CD4-positive, alpha-beta T cell treated with Interleukin-10 for 1 hour (primary cell): ENCODE measurements around the gene FAM217B.
A peak's percentile ranks its signal among the peaks of the same experiment; 100 is the strongest.

ENCODE experiments used
- DNase-seq: peaks from one replicate; pipeline ENCODE4 v3.0.0-alpha.2; 2020

The FAM217B gene, protein sequence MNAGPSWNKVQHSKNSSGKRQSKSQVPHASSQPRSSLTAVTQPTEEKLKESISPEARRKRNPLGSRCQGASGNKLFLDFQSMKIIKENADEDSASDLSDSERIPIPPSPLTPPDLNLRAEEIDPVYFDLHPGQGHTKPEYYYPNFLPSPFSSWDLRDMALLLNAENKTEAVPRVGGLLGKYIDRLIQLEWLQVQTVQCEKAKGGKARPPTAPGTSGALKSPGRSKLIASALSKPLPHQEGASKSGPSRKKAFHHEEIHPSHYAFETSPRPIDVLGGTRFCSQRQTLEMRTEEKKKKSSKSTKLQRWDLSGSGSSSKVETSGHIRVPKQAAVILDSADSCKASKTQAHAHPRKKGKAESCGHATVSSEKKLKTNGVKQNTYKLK

DNA sequence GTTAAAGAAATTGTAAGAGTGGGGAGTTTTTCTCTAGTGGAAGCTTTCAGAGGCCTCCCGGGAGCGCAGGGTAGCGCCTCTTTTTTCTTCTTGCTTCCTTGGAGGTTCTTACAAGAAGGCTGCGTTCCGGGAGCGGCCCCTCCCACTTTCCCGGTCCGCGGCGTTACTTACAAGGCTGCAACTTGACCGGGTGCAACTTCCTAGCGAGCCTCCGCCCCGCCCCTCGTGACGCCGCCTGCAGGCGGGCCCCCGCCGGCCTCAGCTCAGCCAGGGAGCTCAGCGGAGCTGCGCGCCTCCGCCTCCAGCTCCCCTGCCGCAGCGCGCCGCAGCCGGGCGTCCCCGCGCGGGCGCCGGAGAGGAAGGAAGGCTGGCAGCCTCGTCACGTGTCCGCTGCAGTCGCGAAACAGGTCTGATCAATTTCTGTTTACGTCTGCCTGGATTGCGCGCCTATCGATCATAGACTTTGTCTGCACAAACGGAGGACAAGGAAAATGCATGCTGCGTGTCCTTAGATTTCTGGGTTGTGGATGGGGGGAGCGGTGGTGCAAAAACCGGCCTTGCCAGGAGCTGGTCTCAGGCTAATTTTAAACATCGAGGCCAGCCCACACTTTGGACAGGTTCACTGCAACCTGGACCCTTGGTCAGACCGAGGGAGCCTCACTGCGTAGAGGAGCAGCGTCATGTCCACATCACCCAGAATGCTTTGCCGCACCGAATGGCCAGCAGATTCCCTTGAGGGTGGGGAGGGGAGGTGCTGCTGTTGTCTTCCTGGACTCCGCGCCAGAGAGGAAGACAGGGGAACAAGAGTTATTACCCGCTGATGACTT lies at the start of gene FAM217B, which contains the start of gene PPP1R3D:
Gene FAM217B (plus strand): TSS at position 261 of the 827 bp plus-strand sequence. CDS start 3,555 bp downstream, outside the sequence.
Gene PPP1R3D (minus strand): TSS at position 177 of the 827 bp plus-strand sequence. CDS start 374 bp downstream, outside the sequence.
- peak; percentile 89 for DNase-seq

DNA sequence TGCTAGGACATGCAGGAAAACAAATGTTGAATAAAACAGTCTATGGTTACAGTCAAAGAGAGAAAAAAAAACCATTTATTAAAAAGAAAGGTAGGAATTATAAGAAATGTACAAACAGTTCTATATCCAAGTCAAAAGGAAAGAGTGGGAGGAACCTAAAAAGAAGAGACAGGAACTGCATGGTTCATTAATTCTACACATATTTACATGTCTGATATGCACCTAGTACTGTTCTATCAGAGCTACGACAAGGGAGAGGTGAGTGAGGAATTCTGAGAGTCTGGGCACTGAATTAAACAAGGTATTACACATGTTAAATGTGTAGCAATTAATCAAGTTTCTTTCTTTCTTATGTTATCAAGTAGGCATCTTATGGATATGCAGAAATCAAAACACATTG lies 48.6 kb upstream of the FAM217B start:
- no peak for DNase-seq

DNA sequence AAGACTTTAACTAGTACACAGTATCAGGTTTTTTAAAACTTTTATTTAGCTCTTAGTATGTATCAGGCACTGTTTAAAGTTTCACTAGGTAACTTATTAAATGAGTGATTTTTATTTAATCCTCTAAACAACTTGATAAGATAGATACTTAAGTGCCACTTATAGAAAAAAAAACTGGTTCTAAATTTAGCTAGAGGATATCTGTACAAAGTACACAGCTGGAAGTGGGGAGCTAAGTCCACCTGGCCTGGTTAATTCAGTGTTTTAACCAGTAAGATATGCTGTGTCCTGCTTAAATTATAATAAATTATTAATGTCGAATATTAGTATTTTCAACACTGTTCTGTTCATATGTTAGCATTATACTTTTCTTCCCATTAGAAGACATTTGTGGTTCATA lies 44.3 kb upstream of the FAM217B start:
- DNase-seq, result no peak

DNA sequence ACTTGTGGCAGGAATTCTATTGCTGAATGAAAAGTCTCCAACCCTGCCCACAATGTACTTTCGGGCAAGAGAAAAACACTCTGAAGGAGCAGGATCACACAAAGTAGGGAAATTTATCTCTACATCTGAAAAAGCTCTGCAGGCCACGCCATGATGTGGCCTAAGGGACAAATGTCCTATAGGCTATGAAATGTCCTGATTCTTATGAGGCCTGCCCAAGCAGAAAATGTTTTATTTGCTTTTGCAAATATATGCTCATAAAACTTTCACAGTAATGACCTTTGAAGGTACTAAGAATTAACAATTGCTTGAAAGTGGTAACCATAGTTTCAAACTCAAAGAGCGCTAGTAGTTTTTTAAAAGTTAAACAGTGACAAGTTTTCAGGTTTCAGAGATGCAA lies 37.7 kb upstream of the FAM217B start:
- no peak for DNase-seq

DNA sequence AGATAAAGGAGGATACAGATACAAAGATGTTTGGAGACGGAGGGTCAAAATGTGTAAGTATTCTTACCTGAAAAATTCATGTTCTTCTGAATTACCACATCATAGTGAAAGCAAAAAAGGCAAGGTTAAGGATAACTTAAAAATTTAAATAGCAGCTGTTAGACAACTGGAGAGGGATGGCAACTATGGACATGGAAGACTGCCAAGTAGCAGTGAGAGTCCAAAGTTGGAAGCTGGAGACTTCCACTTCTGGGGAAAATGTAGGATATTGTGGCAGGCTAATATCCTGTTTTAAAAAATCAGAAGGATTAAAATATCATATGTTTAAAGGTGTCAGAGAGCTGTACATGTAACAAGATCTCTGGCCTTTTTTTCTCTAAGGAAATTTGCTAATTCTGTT lies 36.6 kb upstream of the FAM217B start:
- DNase-seq, result no peak

DNA sequence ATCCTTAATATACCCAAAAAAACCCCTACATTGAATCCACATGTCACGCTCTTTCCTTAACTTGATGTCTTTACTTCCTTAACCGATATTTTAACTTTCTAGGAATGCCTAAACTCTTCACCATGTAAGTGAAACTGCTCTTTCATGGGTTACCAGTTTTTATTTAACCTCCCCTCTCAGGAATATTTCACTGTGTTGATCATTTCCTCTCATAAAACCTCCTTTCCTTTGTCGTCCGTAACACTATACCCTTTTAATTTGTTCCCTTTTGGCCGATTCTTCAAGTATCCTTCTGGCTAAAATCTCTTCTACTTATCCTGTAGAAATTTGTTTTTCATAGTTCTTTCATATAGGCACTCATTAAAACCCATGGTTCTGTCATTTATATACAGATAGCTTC lies 31.3 kb upstream of the FAM217B start:
- no peak for DNase-seq

DNA sequence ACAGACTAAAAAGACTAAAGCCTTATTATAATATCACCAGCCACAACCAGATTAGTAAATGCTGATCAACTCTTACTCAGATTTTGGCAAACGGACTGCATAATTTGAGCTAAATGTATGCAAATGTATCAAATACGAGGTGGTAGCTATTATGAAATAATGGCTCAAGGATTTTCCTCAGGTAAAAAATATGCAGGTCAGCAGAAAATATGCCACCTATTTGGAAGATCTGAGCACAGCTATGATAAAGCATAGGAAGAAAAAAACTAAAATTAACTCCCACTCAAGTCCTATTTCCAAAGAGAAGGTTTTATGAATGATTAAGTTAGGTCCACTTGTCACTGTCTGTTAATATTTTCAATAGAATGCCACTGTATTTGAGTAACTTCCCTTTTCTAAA lies 29.1 kb upstream of the FAM217B start:
- DNase-seq, result no peak

DNA sequence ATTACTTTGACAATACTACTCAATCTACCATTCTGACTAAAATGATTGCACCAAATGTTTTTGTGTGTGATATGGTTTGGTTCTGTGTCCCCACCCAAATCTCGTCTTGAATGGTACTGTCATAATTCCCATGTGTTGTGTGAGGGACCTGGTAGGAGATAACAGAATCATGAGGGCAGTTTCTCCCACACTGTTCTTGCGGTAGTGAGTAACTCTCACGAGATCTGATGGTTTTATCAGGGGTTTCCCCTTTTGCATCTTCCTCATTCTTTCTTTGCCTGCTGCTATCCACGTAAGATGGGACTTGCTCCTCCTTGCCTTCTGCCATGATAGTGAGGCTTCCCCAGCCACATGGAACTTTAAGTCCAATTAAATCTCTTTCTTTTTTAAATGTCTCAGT lies 27.6 kb upstream of the FAM217B start:
- no peak for DNase-seq

DNA sequence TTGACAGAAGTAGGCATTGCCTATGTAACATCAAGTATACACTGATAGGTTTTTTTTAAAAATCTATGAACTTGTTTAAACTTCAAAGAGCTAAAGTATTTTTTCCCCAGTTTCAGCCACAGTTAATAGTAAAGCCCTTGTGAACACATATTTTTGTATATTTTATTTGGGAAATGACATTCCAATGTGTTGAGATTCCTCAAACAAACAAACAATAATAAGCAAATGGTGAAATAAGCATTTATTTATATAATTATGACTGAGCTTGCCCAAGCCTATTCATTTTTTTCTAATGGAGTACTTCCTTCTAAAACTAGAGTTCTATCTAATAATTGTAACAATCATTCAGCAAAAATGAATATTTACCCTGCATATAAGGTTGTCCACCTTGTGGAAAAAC lies 19.2 kb upstream of the FAM217B start:
- no peak for DNase-seq

DNA sequence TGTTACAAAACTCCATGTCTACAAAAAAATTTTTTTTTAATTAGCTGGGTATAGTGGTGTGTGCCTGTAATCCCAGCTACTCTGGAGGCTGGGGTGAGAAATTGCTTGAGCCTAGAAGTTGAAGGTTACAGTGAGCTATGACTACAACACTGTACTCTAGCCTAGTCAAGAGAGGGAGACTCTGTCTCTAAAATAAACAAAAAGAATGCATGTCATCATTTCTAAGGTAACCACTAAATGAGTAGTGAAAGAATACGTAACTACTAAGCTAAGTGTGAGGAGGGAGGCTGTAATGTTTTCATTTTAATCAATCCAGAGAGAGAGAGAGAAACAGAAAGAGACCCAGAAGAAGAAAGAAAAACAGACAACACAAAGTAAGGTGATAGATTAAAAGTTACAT lies 16.7 kb upstream of the FAM217B start:
- no peak for DNase-seq

DNA sequence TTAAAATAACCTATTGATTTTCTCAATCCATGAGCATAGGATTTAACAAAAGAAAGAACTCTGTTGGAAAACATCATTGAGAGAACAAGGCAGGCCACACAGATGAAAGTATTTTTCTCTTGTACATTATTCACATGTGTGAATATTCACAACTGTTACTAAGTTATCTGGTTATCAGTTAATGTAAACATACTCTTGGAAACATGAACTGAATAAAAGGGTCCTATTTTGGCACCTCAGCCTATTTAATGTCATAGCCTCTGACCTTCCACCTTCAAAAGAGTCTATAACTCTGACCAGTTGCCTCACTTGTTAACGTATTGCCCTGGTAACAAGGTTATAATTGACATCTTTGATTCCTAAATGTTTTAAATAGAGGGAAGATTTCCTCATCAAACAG lies 14.8 kb upstream of the FAM217B start:
- no peak for DNase-seq

DNA sequence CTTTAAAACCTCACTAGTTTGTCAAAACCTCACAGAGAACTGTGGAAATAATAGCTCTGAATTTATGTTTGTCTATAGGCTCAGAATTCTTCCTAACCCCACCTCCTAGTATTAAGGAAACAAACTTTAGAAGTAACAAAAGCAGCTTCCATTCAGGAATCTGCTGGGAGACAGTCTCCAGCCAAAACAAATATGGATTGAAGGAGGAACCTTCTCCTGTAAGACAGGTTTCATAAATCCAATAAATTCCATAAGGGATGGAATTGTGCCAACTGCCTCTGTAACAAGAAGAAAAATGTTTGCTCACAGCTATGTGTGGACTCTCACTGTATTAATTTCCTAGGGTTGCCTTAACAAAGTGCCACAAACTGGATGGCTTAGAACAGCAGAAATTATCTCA lies 14.3 kb upstream of the FAM217B start:
- DNase-seq, result no peak

DNA sequence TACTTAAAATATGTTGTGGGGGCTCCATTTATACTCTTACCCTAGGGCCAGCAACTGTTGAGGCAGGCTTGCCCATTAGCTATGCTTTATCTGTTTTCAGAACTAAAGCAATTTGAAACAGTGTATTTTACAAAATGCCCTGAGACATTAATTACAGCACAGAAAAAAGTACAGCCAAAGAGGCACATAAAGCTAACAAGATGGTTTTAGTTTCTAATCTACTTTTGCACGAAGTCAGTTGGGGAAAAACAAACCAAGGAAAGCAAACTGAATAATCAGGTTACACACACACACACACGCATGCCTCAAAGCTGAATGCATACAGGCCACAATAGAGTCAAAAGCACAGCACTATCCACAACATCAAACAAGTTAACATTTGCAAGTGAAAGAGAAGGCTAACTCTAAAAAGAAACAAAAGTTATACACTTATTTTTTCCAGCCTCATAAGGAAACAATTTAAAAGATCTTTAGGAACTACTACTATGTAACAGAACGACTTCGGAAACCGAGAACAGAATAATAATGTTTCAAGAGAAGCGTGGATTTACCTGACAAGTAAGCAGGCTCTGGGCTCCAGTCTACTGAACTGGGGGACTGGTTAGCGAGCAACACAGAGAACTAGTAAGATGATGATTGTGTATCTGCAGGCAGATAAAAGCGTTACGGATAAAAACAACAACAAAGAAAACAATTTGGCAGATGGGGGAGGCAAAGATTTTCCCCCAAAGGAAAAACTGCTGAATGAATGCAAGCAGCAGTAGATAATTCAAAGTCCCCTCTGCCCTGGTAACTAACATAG lies 8.5 kb upstream of the FAM217B start:
- DNase-seq, result no peak

DNA sequence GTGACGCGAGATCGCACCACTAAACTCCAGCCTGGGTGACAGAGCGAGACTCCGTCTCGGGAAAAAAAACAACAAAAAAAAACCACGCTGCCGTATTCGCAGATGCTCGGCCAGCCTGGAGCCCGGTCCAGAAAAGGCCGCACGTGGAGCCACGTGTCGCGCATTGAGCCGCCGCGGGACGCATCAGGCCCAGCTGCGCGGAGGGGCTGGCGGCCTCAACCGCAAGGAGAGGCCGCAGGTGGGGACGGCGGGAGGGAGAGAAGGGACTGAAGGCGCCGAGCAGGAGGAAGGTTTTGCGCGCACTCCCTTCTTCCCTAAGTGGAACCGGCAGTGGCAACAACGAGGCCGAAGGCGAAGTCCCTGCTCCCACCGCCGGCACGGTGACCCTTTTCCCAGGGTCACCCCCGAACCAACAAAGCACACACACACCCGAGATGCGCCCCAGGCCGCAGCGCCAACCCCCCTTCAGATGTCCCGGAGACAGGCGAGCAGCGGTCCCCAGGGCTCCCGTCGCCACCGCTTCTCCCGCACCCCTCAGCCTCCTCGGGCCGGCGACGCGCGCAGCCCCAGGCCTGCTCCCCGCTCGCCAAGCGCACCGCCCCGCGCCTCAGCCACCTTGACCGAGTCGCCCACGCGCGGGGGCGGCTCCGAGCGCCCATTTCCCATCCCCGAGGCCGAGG lies 7.4 kb upstream of the FAM217B start:
- no peak for DNase-seq

DNA sequence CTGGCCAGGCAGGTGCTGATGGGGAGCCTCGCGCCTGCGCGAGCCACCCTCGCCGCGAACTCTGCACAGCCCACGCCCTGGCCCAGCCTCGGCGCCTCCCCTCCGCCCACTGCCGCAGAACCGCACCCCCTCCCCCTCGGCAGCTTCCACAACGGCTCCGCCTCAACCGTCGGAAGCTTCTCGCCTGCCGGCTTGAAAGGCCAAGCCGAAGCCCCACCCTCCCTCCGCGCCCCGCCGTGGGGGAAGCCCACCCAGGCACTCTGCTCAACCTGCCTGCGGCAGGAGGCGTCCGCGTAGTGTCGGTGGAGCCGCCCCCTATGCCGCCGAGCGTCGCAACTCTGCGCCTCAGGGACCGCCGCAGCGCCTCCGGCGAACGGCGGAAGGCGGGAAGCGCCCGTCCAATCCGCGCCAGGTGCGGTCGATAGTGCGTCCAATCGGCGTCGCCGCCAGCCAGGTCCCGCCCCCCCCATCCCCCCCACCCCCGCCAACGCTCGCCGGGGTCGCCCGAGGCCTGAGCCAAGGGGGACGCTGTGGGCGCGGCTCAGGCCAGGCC lies 6.8 kb upstream of the FAM217B start, which contains the start of gene SYCP2:
Gene SYCP2 (minus strand): TSS at position 342 of the 553 bp plus-strand sequence. CDS start 11,224 bp downstream, outside the sequence.
- peak; percentile 71 for DNase-seq

DNA sequence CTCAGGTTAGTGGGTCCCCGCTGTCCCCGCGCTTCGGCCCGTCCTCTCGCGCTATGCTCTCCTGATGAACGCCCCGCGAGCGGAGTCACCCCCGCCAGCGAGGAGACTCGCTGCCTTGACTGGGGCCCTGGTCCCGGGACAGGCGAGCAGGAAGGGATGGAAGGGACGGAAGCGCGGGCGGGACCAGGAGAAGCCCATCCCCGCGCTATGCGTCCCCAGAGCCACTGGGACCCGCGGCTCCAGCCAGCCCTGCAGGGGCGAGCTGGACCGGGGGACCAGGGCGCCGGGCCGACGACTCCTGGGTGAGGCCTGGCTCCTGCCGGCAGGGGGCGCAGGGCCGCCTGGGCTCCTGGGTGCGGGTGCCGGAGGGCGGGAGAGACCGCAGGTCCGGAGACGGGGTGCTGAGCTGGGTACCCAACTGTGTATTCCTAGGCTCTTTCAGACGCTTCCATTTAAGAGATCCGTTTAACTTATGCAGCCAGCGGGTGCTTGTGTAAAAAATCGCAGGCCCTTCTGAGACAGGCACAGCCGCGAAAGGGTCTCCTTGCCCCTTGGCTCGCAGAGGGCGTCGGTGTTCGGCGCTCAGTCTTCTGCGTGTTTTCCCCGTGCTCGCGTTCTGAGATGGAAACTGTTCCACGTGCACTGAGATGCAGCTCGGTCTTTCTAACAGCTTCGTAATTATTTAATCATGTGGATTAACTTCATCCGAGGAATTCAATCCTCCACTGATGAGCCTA lies 6.2 kb upstream of the FAM217B start:
- DNase-seq, result peak; percentile 82

DNA sequence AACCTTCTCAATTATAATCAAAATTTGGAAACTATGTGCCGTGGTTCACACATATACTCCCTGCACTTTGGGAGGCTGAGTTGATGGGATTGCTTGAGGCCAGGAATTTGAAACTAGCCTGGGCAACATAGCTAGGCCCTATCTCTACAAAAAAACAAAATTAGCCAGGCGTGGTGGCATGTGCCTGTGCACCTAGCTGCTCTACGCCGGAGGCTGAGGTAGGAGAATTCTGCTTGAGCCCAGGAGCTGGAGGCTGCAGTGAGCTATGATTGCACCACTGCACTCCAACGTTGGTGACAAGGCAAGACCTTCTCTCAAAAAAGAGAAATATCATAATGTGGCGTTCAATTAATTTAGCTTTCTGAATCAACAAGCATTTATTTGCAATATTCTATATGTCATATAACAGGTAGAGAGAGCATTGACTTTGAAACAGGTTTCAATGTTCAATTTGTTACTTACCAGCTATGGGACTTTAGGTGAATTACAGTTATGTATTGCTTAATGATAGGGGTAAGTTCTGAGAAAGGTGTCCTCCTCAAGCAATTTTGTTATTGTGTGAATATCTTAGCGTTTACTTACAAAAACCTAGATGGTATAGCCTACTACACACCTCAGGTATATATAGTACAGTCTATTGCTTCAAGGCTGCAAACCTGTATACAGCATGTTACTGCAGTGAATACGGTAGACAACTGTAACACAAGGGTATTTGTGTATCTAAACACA lies 4.6 kb upstream of the FAM217B start:
- no peak for DNase-seq

DNA sequence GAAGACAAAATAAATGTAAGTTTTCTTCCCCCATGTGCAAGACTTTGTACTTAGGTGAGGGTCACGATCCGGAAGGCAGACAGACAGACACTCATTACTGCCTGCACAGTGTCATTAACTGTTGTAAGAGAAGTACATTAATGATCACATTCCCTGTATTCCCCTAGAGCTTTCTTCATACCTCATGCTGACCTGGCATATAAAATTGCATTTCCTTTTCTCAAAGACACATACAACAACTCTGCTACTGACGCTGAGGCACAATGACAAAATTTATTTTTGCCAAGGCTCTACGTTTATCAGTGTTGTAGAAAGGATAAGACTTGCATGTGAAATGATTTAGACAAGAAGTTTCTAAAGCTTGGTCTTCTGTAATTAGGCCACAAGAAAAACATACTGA lies 3.8 kb upstream of the FAM217B start:
- no peak for DNase-seq

DNA sequence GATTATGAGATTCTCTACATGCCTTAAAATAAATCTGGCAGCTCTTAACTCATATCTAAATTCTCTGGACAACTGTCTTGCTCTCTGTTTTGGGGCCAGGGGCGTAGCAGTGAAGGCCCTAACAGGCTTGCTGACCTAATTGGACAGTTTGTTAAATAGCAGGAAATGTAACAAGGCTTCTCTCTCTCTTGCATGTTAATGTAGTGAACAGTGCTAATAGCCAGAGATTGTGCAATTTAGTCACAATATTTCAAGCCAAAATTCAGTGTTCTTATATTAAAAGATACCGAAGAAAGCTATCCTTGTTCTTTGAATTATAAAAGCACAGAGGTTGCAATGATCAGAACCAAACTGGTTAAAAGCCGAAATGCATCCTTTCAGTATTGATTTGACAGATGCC lies 3.0 kb upstream of the FAM217B start:
- DNase-seq, result no peak

DNA sequence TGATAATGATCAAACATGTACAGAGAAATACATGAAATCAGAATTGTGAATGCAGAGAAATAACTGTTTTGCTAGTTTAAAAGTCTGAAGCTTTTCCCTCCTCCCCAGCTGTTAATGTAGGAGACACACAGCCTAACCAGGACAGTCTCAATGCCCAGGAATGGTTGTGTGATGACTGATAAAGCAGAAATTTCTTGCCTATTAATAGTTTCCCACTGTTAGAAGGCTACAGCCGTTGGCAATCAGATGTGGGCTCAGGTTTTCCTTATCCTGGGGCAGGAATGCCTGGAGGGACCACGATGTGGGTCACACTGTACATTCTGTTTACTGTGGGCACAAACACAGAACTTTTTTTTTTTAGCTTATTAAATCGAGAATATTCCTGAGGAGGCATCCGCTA lies 2.0 kb upstream of the FAM217B start:
- no peak for DNase-seq

DNA sequence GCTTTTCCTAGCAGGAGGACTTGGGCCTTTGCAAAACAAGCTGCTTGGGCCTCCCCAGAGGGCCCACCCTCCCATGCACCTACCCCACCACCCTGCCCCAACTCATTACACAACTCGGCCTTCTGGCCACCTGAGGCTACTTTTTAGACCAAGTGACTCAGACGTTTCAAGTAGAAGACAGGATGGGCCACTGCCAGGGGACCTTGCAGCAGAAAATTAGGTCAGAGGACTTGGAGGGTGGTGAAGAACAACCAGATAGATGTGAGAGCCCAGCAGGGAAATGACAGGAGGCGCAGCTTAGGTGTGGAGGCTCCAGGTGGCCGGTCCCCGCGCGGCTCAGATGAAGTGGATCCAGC lies 1.5 kb upstream of the FAM217B start:
- DNase-seq, result no peak
